Heart right ventricle (tissue), 16 donors: ENCODE data around the gene FAM229A. TPM values are rescaled to one million over a fixed set of nuclear protein-coding genes. Genes with fewer than 3 reads are reported as not detected.

Experiments
- ATAC-seq, 8 donors: fragments of 200-7000 bp; cut with Tn5 transposase; one replicate each; pipeline ENCODE4 v1.9.1; 2020; ENCODE audit warnings: mild to moderate bottlenecking in 8 of 8, moderate library complexity in 8 of 8, moderate number of reproducible peaks in 1 of 8
- DNase-seq, 2 donors: peaks; one replicate each; pipeline ENCODE4 v3.0.0-alpha.2; 2020
- H3K27ac ChIP-seq, 10 donors: fragments of 200-600 bp; sonication (generic) in 2 of 10; one replicate each; pipeline versions ENCODE4 v1.5.0 to v1.8.0; 2020 to 2022; ENCODE audit warnings: mild to moderate bottlenecking in 3 of 10
- H3K27me3 ChIP-seq, 7 donors: fragments of 200-600 bp; one replicate each; pipeline ENCODE4 v1.8.0; 2021 to 2022; ENCODE audit warnings: mild to moderate bottlenecking in 2 of 7
- H3K36me3 ChIP-seq, 9 donors: fragments of 200-600 bp; sonication (generic) in 1 of 9; one replicate each; pipeline versions ENCODE4 v1.5.0 to v1.8.0; 2020 to 2022; ENCODE audit warnings: mild to moderate bottlenecking in 2 of 9
- H3K4me1 ChIP-seq, 9 donors: fragments of 200-600 bp; sonication (generic) in 1 of 9; one replicate each; pipeline versions ENCODE4 v1.5.0 to v1.8.0; 2020 to 2022; ENCODE audit warnings: mild to moderate bottlenecking in 4 of 9
- H3K4me3 ChIP-seq, 10 donors: fragments of 200-600 bp; sonication (generic) in 2 of 10; one replicate each; pipeline versions ENCODE4 v1.5.0 to v1.8.0; 2020 to 2022; ENCODE audit warnings: mild to moderate bottlenecking in 7 of 10, moderate library complexity in 2 of 10
- H3K9me3 ChIP-seq, 11 donors: fragments of 200-600 bp in 10 of 11; sonication (generic) in 2 of 11; one replicate each; pipeline versions ENCODE4 v1.5.0 to v1.8.0; 2013 to 2022; ENCODE audit warnings: mild to moderate bottlenecking in 2 of 11, control low read depth in 1 of 11, moderate library complexity in 1 of 11
- WGBS, 2 donors: extraction: QIAGEN DNeasy Blood & Tissue Kit; methylation state at CpG; one replicate each; pipeline ENCODE4 v1.1.7; 2013; ENCODE audit warnings: inconsistent platforms in 1 of 2; 5-methylcytosine and 5-hydroxymethylcytosine counted together
- intact Hi-C, 10 donors: fragments of 100-400 bp; cut with DNase I; formaldehyde crosslinking; loops; one replicate each; pipeline versions ENCODE4 v1.11.1 to v1.14.2; 2022
- polyA plus RNA-seq, 2 donors: library from polyadenylated mRNA; stranded (reverse); fragments of 200-250 nt; gene quantifications; one replicate each; pipeline ENCODE4 v1.2.3, GENCODE V29; 2013
- total RNA-seq, 10 donors: library from RNA; stranded (reverse); fragmentation: NEBNext Ultra II Directional in 3 of 10; extraction: Animal tissue kit (Norgen Biotek cat#: 25700) in 3 of 10; gene quantifications; one replicate each; pipeline versions ENCODE4 v1.2.1 to v1.2.4, GENCODE V29; 2021 to 2023
- TF ChIP-seq, protein P1 (sequence below), 9 donors: fragments of 200-600 bp; sonication (generic) in 2 of 9; IDR thresholded peaks; one replicate each; pipeline versions ENCODE4 v1.5.0 to v1.8.0; 2021 to 2022; ENCODE audit warnings: antibody characterized with exemption in 9 of 9, mild to moderate bottlenecking in 5 of 9, moderate library complexity in 1 of 9
- donor health status: Arrhythmogenic right ventricular cardiomyopathy.
- donor health status: ischemic (EF 13 %, LVEDD 7.1; RV severe dilation, severe dysfunction).
- donor health status: healthy with polysubstance abuse.
- donor health status: DM: no; HTN: yes; CAD: no.
- donor health status: DM: no; HTN: no; CAD: no.
- donor health status: ischemic (EF 25% LVEDD 6.9; RV normal size, moderate dysfunction).
- donor health status: ischemic (EF 25% LVEDD 5.7; RV mildly dilated, moderate dysfunction).
- donor health status: healthy.
- donor health status: DM: yes; HTN: yes; CAD: no.
- donor health status: Ischemic cardiomyopathy.
- donor health status: ischemic (EF 35%, LVEDD 5.7; RV mildly dilated, moderate dysfunction).
- donor health status: nonischemic (EF 11% LVEDD 7.7; RV severe dilation, severe dysfunction).
- donor health status: DM: yes; HTN: yes; CAD: no.
- donor health status: PGD.
- donor health status: ischemic (EF 29% LVEDD 5.4; RV normal size, mild dysfunction).
- donor health status: nonischemic (EF 23%, LVEDD 6.1; RV moderate dilation, normal function).

FAM229A gene
- total and polyA plus RNA-seq, 12 donors: 0.93 to 13.4 (median 2.3) TPM

DNA sequence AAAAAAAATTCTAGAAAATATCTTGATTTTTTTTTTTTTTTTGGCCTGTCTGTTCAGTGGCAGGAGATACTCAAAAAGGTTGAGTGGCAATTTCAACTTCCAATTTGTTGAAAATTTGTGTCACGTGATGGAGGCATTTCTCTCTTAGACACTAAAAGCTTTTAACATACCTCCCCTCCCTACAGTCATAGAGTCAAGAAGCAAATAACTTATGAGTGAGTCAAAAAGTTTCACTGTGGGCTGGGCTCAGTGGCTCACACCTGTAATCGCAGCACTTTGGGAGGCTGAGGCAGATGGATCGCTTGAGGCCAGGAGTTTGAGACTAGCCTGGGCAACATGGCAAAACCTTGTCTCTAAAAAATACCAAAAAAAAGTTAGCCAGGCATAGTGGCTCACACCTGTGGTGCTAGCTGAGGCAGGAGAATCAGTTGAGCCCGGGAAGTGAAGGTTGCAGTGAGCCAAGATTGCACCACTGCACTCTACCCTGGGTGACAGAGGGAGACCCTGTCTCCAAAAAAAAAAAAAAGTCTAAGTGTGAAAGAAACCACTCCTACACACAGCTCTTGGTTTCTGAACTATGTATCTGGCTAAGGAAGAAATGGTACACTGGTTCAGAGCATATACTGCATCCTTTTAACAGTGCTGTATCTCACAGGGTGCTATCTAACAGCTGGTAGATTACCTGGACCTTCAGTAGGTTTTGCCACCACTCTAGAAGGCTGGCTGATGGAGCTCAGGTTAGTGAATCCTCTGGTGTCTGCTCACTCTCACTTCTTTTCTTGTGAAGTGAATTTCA is 43.6 kb upstream of the FAM229A start:
- peaks cover 0 to 6% (median 0%) of the 10 kb centered on the region in 9 donors for H3K4me1 ChIP-seq
- DNase-seq (no peak), ATAC-seq (no peak)
- 87 to 93% methylated on average over 4 of the region's 4 CpGs for WGBS, 2 donors
- TF ChIP-seq, protein P1, sequence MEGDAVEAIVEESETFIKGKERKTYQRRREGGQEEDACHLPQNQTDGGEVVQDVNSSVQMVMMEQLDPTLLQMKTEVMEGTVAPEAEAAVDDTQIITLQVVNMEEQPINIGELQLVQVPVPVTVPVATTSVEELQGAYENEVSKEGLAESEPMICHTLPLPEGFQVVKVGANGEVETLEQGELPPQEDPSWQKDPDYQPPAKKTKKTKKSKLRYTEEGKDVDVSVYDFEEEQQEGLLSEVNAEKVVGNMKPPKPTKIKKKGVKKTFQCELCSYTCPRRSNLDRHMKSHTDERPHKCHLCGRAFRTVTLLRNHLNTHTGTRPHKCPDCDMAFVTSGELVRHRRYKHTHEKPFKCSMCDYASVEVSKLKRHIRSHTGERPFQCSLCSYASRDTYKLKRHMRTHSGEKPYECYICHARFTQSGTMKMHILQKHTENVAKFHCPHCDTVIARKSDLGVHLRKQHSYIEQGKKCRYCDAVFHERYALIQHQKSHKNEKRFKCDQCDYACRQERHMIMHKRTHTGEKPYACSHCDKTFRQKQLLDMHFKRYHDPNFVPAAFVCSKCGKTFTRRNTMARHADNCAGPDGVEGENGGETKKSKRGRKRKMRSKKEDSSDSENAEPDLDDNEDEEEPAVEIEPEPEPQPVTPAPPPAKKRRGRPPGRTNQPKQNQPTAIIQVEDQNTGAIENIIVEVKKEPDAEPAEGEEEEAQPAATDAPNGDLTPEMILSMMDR (IDR thresholded peaks at IDR 0.05): no peak
- H3K27ac ChIP-seq: no peak overlapping the region
- H3K27me3 ChIP-seq: no peaks in the 10 kb centered on the region
- intact Hi-C loops: loop anchor here in 2 of 10 donors (1.0 to 10.0 kb wide), 2 partner anchors 24 to 369 kb away; no protein-coding TSS in a partner anchor
- no peaks in the 10 kb centered on the region for H3K36me3 ChIP-seq
- no peaks in the 10 kb centered on the region for H3K9me3 ChIP-seq
- H3K4me3 ChIP-seq: no peak overlapping the region

DNA sequence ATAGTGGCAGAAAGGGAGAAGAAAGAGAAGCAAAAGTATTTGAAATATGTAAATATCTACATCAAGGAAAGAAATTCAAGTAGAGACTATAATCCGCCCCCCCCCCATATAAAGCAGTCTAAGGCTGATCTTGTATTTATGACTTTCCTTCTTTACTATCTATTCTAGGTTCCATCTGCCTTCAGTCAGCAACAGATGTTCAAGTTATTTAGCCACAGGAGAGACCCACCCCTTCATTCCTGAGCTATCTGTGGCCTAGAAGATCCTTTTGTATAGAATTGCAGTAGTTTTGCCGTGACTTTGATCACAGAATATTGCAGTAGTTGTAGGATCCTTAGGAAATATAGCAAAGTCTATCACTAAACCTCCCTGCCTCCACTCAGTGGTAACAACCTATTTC is 42.7 kb upstream of the FAM229A start:
- WGBS, 2 donors: 36 to 44% methylated on average over 2 of the region's 2 CpGs
- no peak for DNase-seq
- Histone ChIP-seq H3K27me3 (no peaks in the 10 kb centered on the region), H3K36me3 (no peaks in the 10 kb centered on the region), H3K4me1 (peaks cover 0 to 8% (median 0%) of the 10 kb centered on the region in 9 donors), H3K4me3 (no peak overlapping the region), H3K9me3 (no peaks in the 10 kb centered on the region), H3K27ac (no peak overlapping the region)
- TF ChIP-seq, protein P1 (IDR thresholded peaks at IDR 0.05): no peak
- ATAC-seq: no peak
- intact Hi-C loops: loop anchor here in 3 of 10 donors (1.0 to 10.0 kb wide), 3 partner anchors 25 to 370 kb away; no protein-coding TSS in a partner anchor

DNA sequence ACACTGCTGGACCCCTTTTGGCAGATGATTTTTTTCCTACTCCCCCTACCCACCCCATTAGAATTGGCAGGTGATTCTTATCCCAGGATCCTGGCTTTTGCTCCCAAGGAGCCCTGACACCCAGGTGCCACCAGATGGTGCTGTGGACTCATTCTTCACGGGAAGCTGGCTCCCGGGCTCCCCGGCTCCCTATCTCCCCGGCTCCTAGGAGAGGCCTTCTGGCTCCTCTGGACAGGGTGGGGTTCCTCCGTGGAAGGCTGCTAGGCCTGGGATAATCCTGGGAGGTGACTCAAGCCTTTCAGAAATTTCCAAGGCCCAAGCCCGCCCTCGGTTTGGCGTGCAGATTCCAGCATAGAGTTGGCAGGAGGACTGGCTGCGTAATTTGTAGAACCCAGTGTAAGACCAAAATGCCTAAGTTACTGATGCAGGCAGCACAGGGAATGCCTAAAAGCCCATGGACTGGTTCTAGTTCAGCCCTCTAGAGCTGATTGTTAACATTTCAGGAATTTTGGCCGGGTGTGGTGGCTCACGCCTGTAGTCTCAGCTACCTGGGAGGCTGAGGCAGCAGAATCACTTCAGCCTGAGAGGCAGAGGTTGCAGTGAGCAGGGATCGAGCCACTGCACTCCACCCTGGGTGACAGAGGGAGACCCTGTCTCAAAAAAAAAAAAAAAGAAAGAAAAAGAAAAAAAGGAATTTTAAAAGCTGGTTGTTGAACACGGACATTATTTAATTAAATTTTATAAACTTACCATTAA is 38.8 kb upstream of the FAM229A start:
- DNase-seq (peak; percentile 85 to 87), ATAC-seq (peak; percentile 94 to 99 (median 97))
- no peak overlapping the region for H3K4me3 ChIP-seq
- WGBS, 2 donors: 39 to 40% methylated on average over 13 of the region's 13 CpGs
- H3K4me1 ChIP-seq: peaks cover 0 to 8% (median 0%) of the 10 kb centered on the region in 9 donors
- TF ChIP-seq, protein P1 (IDR thresholded peaks at IDR 0.05): peak; percentile 85 to 93 (median 90)
- no peaks in the 10 kb centered on the region for H3K27me3 ChIP-seq
- H3K36me3 ChIP-seq: no peaks in the 10 kb centered on the region
- intact Hi-C loops: loop anchor here in 4 of 10 donors (1.0 to 10.0 kb wide), 4 partner anchors 13 to 374 kb away; no protein-coding TSS in a partner anchor
- H3K27ac ChIP-seq: peak overlapping the region in 5 of 10 donors; percentile 47 to 70 (median 64)
- H3K9me3 ChIP-seq: no peaks in the 10 kb centered on the region

DNA sequence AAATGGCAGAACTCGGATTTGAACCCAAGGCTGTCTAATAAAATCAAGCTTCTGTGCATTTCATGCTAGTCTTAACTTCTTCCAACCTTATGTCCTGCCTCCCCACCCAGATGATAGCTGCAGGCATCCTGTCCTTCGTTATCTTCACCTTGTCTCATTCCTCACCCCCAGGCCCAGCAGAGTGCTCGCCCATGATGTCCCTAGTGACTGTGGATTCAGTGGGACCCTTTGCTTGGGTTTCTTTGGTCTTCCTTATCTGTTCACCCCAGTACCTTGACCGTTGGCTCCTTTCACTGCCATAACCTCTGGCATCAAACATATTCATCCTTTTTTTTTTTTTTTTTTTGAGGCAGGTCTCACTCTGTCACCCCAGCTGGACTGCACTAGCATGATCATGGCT is 37.6 kb upstream of the FAM229A start:
- Histone ChIP-seq H3K27ac (no peak overlapping the region), H3K4me3 (no peak overlapping the region), H3K27me3 (no peaks in the 10 kb centered on the region), H3K4me1 (peaks cover 0 to 17% (median 6%) of the 10 kb centered on the region in 9 donors), H3K36me3 (no peaks in the 10 kb centered on the region), H3K9me3 (no peaks in the 10 kb centered on the region)
- DNase-seq: no peak
- WGBS, 2 donors: 72 to 77% methylated on average over 4 of the region's 4 CpGs
- TF ChIP-seq, protein P1 (IDR thresholded peaks at IDR 0.05): no peak
- ATAC-seq: no peak
- intact Hi-C loops: loop anchor here in 4 of 10 donors (2.0 to 10.0 kb wide), 5 partner anchors 15 to 675 kb away; no protein-coding TSS in a partner anchor
